HT-29 (cell line): ENCODE measurements around the gene DTX3L. TPM values are rescaled to one million over a fixed set of nuclear protein-coding genes. Genes with fewer than 3 reads are reported as not detected.
"Not testable (repeated sequence)": the region's sequence is repeated elsewhere in the genome, so short reads cannot be mapped to it uniquely, and the experiment has no call there.

ENCODE experiments used
- DNase-seq: peaks from one replicate; pipeline ENCODE4 v3.0.0-alpha.2; 2015; ENCODE audit warnings: low spot score
- total RNA-seq: library from RNA; depleted of rRNA; stranded (reverse); fragments of >200 nt; shearing (Covaris generic); gene quantifications from 2 replicates; pipeline ENCODE4 v1.2.3, GENCODE V29; 2014

The DTX3L gene
- total RNA-seq, 1 experiment from 2014 or later, result 18.3 TPM

DNA sequence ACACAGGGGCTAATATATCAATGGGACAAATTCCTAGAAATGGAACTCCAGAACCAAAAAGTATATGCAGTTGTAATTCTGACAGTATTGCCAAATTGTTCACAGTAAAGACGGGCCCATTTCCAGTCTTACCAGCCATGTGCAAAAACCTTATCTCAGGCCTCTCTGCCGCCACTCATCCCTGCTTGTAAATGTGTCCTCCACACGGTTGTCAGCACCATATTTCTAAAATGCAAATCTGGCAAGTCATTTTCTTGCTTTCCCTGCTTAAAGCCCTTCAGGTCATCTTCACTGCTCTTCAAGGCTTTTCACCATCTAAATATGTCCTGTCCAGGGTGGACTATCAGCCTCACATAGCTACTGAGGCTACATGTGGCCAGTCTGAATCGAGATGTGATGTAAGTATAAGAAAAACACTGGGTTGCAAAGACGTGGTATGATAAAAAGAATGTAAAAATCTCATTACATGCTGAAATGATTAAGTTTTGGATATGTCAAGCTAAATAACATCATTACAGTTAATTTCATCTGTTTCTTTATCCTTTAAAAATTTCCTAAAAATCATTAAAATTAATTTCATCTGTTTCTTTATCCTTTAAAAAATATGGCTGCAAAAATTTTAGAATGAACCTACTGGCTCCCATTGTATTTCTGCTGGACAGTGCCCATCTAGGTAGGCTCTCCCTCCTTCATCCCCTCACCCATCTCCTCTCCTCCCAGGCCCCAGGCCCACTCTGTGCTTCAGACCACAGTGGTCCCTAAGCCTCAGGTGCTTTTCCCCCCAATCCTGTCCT lies 1.0 kb upstream of the DTX3L start:
- no peak for DNase-seq

- peak; percentile 44 for DNase-seq
Measured at GRCh38 chr3:122563717-122564025, 467 bp upstream of the DTX3L start.

GRCh38 chr3:122568131-122568530 lies 4.0 kb downstream of the DTX3L start:
- not testable (repeated sequence) for DNase-seq

- DNase-seq, result no peak
Measured at GRCh38 chr3:122568755-122569154, 4.6 kb downstream of the DTX3L start.

- DNase-seq, result peak; percentile 34
Measured at GRCh38 chr3:122572940-122573412, 8.8 kb downstream of the DTX3L start.

DNA sequence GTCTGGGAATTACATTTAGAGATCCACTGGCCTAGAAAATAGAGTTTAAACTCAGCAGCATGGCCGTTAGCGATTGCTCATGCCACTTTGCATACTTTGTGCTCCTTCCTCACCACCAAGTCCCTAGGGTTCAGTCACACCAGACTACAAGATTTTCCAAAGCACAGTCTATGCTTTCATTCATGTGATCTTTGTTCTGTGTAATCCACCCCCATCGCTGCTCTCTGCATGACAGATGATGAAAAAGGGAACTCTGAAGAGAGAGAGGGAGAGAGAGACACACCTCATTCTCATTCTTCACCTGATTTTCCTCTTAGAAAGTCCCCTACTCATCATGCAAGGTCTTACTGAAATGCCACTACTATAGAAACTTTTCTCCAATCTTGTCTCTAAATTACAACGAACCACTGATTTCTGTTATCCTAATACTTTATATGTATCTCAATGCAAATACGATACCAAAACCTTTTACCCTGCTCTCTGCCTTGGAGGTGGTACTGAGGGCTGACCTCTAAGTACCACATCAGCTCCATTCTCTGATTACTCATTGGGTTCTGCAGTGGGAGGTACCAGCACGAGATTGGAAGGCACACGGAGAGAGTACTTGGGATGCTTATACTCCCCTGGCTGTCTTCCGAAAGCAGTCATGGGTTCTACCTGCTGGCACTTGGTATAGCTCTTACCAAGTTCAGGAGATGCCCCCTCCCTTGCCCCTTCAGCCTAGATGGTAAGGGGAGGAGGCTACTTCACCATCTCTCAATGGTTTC lies 12.2 kb downstream of the DTX3L start:
- DNase-seq, result no peak

GRCh38 chr3:122577409-122578031 lies 13.4 kb downstream of the DTX3L start, which contains the start of gene PARP15:
PARP15 (plus strand) TSS chr3:122577650; CDS start chr3:122577668, 18 bp downstream.
- DNase-seq, result no peak

DNA sequence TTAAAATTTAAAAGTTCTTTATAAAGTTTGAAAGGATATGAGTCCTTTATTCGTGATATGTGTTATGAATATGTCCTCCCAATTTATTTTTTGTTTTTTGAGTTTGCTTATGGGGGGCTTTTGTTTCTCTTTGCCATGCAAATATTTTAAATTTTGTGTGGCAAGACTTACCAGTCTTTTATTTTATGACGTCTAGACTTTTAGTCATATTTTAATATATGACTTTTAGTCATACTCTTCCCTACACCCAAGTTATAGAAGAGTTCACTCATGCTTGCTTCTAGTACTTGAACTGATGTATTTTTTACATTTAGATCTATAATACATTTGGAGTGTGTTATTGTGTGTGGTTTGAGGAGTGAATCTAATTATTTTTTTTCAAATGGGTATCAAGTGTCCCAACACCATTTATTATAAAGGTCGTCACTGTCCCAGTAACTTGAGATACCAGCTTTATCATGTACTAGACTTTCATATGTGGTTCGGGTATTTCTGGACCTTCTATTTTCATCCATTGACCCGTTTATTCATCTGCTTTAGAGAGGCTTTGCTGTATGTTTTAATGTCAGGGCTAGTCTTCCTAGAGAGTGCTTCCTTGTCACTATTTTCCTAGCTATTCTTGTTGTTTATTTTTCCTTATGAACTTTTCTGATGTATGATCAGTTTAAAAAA lies 14.1 kb downstream of the DTX3L start:
- DNase-seq, result no peak

GRCh38 chr3:122580470-122580869 lies 16.3 kb downstream of the DTX3L start:
- no peak for DNase-seq

GRCh38 chr3:122581622-122582021 lies 17.5 kb downstream of the DTX3L start:
- DNase-seq, result no peak

DNA sequence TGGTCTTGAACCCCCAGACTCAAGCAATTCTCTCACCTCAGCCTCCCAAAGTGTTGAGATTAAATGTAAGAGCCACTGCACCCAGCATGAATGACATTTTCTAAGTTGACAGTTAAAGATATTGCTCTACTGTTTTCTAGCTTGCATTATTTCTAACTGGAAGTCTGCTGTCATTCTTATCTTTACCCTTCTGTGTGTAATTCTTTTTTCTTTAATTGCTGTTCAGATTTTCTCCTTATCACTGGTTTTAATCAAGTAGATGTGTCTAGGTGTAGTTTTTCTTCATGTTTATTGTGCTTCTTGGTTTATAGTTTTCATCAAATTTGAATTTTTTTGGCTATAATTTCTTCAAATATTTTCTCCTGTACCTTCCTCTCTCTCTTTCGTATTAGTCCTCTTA lies 18.3 kb downstream of the DTX3L start:
- no peak for DNase-seq

- DNase-seq, result no peak
Measured at GRCh38 chr3:122586098-122586497, 22.0 kb downstream of the DTX3L start.

DNA sequence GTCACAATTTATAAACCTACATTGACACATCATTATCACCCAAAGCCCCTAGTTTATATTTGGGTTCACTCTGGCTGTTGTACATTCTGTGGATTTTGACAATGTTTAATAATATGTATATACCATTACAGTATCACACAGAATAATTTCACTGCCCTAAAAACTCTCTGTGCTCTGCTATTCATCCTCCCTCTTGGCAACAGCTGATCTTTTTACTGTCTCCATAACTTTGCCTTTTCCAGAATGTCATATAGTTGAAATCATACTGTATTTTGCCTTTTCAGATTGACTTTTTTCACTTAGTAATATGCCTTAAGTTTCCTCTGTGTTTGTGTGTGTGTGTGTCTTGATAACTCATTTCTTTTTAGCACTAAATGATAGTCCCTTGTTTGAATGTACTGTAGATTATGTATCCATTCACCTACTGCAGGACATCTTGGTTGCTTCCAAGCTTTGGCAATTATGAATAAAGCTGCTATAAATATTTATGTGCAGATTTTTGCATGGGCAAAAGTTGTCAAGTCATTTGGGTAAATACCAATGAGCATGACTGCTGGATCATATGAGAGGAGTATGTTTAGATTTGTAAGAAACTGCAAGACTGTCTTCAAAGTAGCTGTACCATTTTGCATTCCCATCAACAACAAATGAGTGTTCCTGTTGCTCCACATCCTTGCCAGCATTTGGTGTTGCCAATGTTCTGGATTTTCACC lies 22.8 kb downstream of the DTX3L start:
- DNase-seq, result no peak

GRCh38 chr3:122587572-122587971 lies 23.4 kb downstream of the DTX3L start:
- no peak for DNase-seq

- no peak for DNase-seq
Measured at GRCh38 chr3:122589297-122589696, 25.2 kb downstream of the DTX3L start.

- no peak for DNase-seq
Measured at GRCh38 chr3:122590610-122591009, 26.5 kb downstream of the DTX3L start.

DNA sequence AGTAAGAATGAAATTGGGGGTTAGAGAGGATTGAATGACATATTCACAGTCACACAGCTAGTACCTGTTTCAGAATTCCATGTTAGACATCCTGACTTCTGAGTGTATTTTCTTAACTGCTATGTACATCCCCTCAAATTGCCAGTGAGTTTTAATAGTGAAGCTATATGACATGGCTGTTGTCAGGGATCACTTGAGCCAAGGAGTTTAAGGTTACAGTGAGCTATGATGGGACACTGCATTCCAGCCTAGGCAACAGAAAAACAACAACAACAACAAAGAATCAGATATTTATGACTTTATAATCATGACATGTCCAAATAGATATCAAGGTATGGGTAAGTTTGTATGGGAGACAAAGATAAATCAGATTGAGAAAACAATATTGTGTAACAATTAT lies 29.9 kb downstream of the DTX3L start:
- no peak for DNase-seq

GRCh38 chr3:122598151-122598550 lies 34.0 kb downstream of the DTX3L start:
- no peak for DNase-seq

DNA sequence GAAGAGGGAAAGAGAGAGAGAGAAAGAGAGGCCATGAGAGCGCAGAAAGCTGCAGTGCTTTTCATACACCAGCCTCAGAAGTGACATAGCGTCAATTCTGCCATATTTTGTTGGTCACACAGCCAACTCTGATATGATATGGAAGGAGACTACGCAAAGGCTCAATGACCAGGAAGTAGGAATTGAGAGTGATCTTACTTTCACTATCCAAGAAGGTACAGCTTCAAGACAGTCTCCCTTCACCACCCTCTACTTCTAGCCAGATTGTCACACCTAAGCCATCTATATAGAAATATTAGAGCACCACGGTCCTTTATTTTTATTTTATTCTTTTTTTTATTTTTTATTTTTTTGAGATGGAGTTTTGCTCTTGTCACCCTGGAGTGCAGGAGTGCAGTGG lies 34.4 kb downstream of the DTX3L start:
- no peak for DNase-seq

DNA sequence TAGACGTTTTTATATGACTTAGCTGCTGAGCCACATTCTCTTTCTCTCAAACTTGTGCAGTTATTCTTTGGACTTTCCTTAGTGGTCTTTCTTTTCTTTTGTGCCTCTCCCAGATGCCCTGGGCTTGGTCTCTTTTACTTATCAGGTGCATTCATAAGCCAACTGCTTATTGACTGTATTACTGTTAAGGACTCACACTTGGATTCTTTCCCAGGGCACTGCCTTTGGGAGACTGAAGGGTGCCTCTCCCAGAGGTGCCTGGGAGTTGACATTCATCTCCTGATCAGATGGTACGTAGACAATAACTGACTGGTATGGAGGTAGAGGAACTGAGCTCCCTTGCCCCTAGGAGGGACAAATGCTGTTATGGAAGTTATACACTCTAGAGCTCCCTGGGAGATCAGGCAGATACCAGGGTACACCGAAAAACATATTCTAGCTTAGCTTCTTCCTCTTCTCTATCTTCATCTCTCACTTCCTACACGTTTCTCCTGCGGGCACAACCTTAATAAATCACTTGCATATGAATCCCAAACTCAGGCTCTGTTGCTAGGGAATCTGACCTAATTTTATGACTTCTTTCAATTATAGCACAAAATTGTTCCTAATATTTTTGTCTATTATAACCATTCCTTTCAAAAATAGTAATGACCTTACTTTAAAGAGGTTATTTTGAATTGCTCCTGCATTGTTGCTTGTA lies 38.0 kb downstream of the DTX3L start:
- no peak for DNase-seq

GRCh38 chr3:122603056-122603455 lies 38.9 kb downstream of the DTX3L start:
- DNase-seq, result no peak
